Endothelial cell of umbilical vein (primary cell): ENCODE results near the gene CSAG2.
"Not testable (repeated sequence)": the region's sequence is repeated elsewhere in the genome, so short reads cannot be mapped to it uniquely, and the experiment has no call there.

ENCODE experiments used
- CTCF ChIP-seq, 2 donors: IDR thresholded peaks; 1 replicate in 1 of 2; 2 replicates in 1 of 2; pipeline ENCODE4 v1.5.1; 2011; ENCODE audit warnings: low read length in 2 of 2, mild to moderate bottlenecking in 2 of 2, moderate library complexity in 2 of 2, control low read depth in 1 of 2, inconsistent platforms in 1 of 2, low read depth in 1 of 2; ENCODE audit not compliant: insufficient read depth in 1 of 2; ENCODE audit errors: extremely low read depth in 1 of 2
- EZH2 ChIP-seq: IDR thresholded peaks from 2 replicates; pipeline ENCODE4 v1.6.1; 2012; ENCODE audit warnings: borderline replicate concordance, low read depth, mild to moderate bottlenecking, moderate library complexity, low read length, inconsistent platforms; ENCODE audit not compliant: severe bottlenecking
- GATA2 ChIP-seq: IDR thresholded peaks from 2 replicates; pipeline ENCODE4 v1.7.0; 2011; ENCODE audit warnings: low read depth, mild to moderate bottlenecking, moderate library complexity, mixed read lengths, low read length; ENCODE audit not compliant: insufficient read length, insufficient read depth
- MAX ChIP-seq: IDR thresholded peaks from 2 replicates; pipeline ENCODE4 v1.6.1; 2011; ENCODE audit not compliant: insufficient read depth, insufficient read length
- MYC ChIP-seq: IDR thresholded peaks from one replicate; pipeline ENCODE4 v1.6.1; 2011; ENCODE audit warnings: mild to moderate bottlenecking, low read depth, low read length
- POLR2A ChIP-seq: IDR thresholded peaks from 2 replicates; pipeline ENCODE4 v1.6.1; 2012; ENCODE audit warnings: low read depth, mild to moderate bottlenecking, control low read depth, low read length
- POLR2AphosphoS5 ChIP-seq: IDR thresholded peaks from 2 replicates; pipeline ENCODE4 v1.6.1; 2012; ENCODE audit warnings: low read depth, mild to moderate bottlenecking, control low read depth, low read length, moderate library complexity; ENCODE audit not compliant: insufficient read depth

- TF ChIP-seq CTCF (IDR thresholded peaks at IDR 0.05; ENCODE audit: extremely low read depth in 1 of 2, insufficient read depth in 1 of 2, low read depth in 1 of 2, low read length in 2 of 2); MAX; EZH2; POLR2A; POLR2AphosphoS5; GATA2; MYC: not testable (repeated sequence)
Measured at GRCh38 chrX:152697952-152698931, 10.8 kb downstream of the CSAG2 start, which contains the start of gene MAGEA3.
